Measurements from ENCODE around the gene ANK2.

The ANK2 gene

DNA sequence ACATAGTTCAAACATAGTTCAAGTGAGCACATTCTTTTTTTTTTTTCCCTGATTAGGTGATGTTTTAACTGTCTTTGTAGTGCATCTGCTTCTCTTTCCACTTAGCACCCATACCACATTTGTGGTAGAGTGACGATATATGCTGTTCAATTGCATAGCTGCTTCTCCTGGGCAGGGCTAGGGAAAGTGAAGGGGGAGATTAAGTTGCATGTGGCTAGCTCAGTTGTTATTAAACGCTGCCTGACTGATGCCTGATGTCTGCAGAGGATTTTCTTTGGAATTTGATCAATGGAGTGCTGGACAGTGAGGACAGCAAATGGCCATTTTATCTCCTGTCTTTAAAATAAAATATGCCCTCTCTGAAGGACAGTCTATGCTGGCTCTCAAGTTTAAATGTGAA is 63.7 kb downstream of the ANK2 start:
- TF ChIP-seq, protein P1, sequence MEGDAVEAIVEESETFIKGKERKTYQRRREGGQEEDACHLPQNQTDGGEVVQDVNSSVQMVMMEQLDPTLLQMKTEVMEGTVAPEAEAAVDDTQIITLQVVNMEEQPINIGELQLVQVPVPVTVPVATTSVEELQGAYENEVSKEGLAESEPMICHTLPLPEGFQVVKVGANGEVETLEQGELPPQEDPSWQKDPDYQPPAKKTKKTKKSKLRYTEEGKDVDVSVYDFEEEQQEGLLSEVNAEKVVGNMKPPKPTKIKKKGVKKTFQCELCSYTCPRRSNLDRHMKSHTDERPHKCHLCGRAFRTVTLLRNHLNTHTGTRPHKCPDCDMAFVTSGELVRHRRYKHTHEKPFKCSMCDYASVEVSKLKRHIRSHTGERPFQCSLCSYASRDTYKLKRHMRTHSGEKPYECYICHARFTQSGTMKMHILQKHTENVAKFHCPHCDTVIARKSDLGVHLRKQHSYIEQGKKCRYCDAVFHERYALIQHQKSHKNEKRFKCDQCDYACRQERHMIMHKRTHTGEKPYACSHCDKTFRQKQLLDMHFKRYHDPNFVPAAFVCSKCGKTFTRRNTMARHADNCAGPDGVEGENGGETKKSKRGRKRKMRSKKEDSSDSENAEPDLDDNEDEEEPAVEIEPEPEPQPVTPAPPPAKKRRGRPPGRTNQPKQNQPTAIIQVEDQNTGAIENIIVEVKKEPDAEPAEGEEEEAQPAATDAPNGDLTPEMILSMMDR (IDR thresholded peaks at IDR 0.05) = no peak

DNA sequence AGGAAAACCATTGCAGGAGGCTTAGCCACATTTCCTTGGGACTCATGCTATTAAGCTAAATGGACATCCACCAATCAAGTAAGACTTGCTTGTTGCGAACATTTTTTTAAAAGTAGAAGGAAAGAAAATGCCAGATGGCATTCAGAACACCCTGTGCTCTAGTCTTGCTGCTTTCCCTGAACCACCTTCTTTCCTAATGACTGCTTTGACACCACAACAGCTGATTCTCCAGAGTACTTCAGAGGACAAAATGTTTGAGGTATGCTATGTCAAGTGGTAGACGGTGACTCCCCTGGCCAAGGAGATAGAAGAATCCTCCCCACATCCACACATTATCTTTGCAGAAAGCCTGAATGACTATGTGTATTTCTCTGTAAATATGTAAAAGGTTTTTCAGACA is 65.4 kb downstream of the ANK2 start:
- TF ChIP-seq, protein P1 (IDR thresholded peaks at IDR 0.05) = no peak

DNA sequence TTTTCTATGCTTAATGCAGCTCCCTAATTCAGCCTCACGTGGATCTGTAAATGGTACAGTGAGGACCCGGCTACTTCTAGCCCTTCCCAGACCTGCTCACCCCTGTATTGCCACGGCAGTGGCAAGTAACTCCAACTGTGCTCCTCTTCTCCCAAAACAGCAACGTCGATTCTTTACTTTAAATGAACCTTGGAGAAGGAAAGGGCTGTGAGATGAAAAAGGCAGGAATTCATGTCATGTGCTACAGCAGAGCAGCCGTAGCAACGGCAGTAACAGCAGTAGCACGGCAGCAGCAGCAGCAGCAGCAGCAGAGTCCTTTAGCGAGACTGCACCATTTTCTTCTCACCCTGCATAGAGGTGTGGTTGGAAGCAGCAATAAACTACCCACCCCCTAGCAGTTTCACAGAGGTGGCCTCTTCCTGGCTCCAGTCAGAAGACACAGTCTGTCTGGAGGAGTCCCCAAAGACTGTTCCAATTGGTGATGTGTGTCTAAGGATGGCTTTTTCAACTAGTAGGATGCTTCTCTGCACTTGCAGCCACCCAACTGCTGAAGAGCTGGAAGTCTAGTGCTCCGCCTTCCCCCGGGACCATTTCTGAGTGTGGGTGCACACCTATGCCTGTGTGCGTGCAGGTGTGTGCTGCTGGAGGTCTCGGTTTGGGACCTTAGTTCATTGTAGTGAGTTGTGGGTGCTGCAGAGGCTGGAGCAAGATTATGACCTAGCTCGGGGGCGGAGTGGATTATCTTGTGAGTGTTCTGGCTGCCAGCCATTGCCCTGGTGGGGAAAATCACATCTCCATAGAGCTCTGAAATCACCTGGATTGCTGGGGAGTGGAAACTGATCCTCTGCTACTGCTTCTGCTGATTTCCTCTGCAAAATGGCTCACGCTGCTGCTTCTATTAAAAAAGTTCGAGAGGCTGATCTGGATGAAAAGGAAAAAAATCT is 67.2 kb downstream of the ANK2 start:
- TF ChIP-seq, protein P1 (IDR thresholded peaks at IDR 0.05) = no peak

DNA sequence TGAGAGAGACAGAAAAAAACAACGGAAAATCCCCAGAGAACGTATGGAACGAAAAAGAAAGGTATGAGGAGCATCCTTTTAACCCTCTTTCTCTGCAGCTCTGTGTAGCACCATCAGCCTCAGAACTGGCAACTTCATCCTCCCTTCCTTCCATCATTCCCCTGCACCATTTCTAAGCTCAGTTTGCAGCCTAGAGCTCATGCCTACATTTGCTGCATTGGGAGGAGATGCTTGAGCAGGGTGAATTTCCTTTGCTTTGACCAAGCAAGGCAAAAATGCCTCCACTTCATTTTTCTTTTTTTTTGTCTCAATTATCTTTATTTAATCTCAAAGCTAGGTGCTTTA is 67.9 kb downstream of the ANK2 start:
- TF ChIP-seq, protein P1 (IDR thresholded peaks at IDR 0.05) = no peak

DNA sequence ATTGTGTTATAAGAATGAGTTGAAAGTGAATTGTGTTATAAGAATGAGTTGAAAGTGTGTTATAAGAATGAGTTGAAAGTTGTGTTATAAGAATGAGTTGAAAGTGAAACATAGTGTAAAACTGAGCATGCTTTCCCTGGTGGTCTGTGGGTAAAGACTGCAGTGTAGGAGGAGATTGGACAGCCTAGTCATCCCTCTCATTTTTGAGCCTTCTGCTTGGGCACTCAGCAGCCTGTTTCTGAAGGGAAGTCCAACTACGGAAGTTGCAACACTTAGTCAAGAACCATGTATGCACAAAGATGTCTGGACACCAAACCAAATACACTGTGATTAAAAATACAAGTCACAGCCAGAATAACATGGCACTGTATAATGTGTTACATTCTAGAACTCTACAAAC is 72.6 kb downstream of the ANK2 start:
- TF ChIP-seq, protein P1 (IDR thresholded peaks at IDR 0.05) = no peak

DNA sequence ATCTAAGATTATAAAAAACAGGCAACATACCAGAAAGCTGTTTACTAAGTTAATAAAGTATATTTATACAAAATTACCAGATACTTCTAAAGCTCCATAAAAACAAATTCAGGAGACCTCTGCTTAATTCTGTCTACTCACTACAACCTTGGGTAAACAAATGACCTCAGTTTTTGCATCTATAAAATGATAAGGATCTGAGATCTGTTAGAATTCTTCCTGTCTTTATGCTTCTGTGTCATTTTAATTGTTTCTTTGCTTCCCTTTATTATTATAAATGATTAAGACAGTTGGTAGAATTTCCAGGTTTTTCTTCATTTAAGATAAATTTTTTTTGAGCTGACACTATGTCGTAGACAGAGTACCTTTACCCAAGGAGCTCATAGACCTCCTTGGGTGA is 76.0 kb downstream of the ANK2 start:
- TF ChIP-seq, protein P1 (IDR thresholded peaks at IDR 0.05) = no peak

DNA sequence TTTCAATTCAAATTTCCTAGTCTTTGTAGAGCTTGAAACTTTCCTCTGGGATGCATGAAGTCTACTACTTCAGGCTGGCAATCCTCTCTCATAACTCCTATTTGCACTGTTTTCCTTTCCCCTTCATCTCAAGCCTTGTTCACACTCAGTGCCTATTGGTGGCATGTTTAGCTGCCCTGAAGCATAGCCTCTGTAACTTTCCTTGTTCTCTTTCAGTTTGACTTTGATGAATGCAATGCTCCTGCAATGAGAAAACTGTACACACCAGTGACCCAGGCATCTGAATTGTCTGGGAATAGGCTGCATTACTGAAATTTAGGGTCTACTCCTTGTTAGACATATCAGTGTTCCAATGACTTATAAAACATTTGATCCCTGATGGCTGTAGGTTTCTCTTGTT is 81.7 kb downstream of the ANK2 start:
- TF ChIP-seq, protein P1 (IDR thresholded peaks at IDR 0.05) = no peak

Measured in LNCAP (cell line).